HEK293 (cell line): ENCODE data around the gene COL25A1.

Experiments
- CTCF ChIA-PET: fragments of 350-600 bp; formaldehyde crosslinking; extraction: SDS; loops from one replicate; lab custom pipeline; 2021; ENCODE audit warnings: antibody characterized with exemption; lab: Yijun Ruan, JAX
- POLR2A ChIA-PET: fragments of 300-600 bp; formaldehyde crosslinking; extraction: SDS; loops from one replicate; lab custom pipeline; 2020; ENCODE audit warnings: antibody characterized with exemption, inconsistent platforms; lab: Yijun Ruan, JAX
- H3K27ac ChIP-seq: fragments of 200-500 bp; sonication (Bioruptor generic); 2 replicates; pipeline ENCODE4 v1.5.1; 2014; ENCODE audit warnings: low read depth, low read length, control low read depth, inconsistent platforms; ENCODE audit errors: extremely low read depth
- H3K36me3 ChIP-seq, 2 experiments: fragments of 200-500 bp in 1 of 2; sonication (Bioruptor generic) in 1 of 2; 1 replicate in 1 of 2; 2 replicates in 1 of 2; pipeline ENCODE4 v1.5.1; 2014 to 2017; ENCODE audit warnings: inconsistent platforms in 2 of 2, low read length in 2 of 2; ENCODE audit not compliant: control insufficient read depth in 2 of 2, insufficient read depth in 1 of 2
- H3K4me1 ChIP-seq: fragments of 200-500 bp; sonication (Bioruptor generic); 2 replicates; pipeline ENCODE4 v1.5.1; 2014; ENCODE audit warnings: mild to moderate bottlenecking, low read length, inconsistent platforms; ENCODE audit not compliant: control insufficient read depth, insufficient read depth
- H3K4me3 ChIP-seq: 2 replicates; pipeline ENCODE4 v1.5.1; 2011; ENCODE audit warnings: low read depth, mild to moderate bottlenecking, control low read depth, low read length, moderate library complexity
- H3K9me3 ChIP-seq: fragments of 200-500 bp; sonication (Bioruptor generic); 2 replicates; pipeline ENCODE4 v1.5.1; 2014; ENCODE audit warnings: low read depth, low read length, inconsistent platforms; ENCODE audit not compliant: control insufficient read depth, insufficient read depth
- EGR2 ChIP-seq: fragments of 450-650 bp; formaldehyde crosslinking; IDR thresholded peaks from 2 replicates; pipeline ENCODE4 v1.5.1; 2016; ENCODE audit warnings: low read depth, missing biosample characterization, missing genetic modification characterization
- GLIS1 ChIP-seq: fragments of 450-650 bp; formaldehyde crosslinking; IDR thresholded peaks from 2 replicates; pipeline ENCODE4 v1.5.1; 2016; ENCODE audit warnings: missing biosample characterization, missing genetic modification characterization
- GLIS2 ChIP-seq: fragments of 450-650 bp; formaldehyde crosslinking; IDR thresholded peaks from 2 replicates; pipeline ENCODE4 v1.5.1; 2016; ENCODE audit warnings: missing biosample characterization, missing genetic modification characterization
- HOXD13 ChIP-seq: sonication (generic); formaldehyde crosslinking; IDR thresholded peaks from 2 replicates; pipeline ENCODE4 v1.8.0; 2022; ENCODE audit warnings: missing genetic modification reagents, borderline replicate concordance
- KLF7 ChIP-seq: fragments of 450-650 bp; formaldehyde crosslinking; IDR thresholded peaks from 2 replicates; pipeline ENCODE4 v1.5.1; 2016; ENCODE audit warnings: missing biosample characterization, missing genetic modification characterization, borderline replicate concordance
- MYNN ChIP-seq: fragments of 450-650 bp; formaldehyde crosslinking; IDR thresholded peaks from 2 replicates; pipeline ENCODE4 v1.5.1; 2016; ENCODE audit warnings: missing biosample characterization, missing genetic modification characterization, borderline replicate concordance
- SETDB1 ChIP-seq: IDR thresholded peaks from one replicate; pipeline ENCODE4 v1.6.1; 2017; ENCODE audit warnings: mild to moderate bottlenecking, low read length, moderate library complexity, mixed read lengths; ENCODE audit not compliant: insufficient read length
- YY2 ChIP-seq: fragments of 450-650 bp; formaldehyde crosslinking; IDR thresholded peaks from 2 replicates; pipeline ENCODE4 v1.5.1; 2016; ENCODE audit warnings: missing biosample characterization, missing genetic modification characterization
- ZBTB17 ChIP-seq: fragments of 450-650 bp; formaldehyde crosslinking; IDR thresholded peaks from 2 replicates; pipeline ENCODE4 v1.5.1; 2016; ENCODE audit warnings: missing biosample characterization, missing genetic modification characterization
- ZBTB21 ChIP-seq: fragments of 450-650 bp; formaldehyde crosslinking; IDR thresholded peaks from 2 replicates; pipeline ENCODE4 v1.5.1; 2017; ENCODE audit warnings: missing biosample characterization, missing genetic modification characterization
- ZIC2 ChIP-seq: fragments of 450-650 bp; formaldehyde crosslinking; IDR thresholded peaks from 2 replicates; pipeline ENCODE4 v1.5.1; 2016; ENCODE audit warnings: missing biosample characterization, missing genetic modification characterization
- ZNF114 ChIP-seq: fragments of 450-650 bp; formaldehyde crosslinking; IDR thresholded peaks from 2 replicates; pipeline ENCODE4 v1.5.0; 2017; ENCODE audit warnings: missing biosample characterization, missing genetic modification characterization
- ZNF155 ChIP-seq: fragments of 450-650 bp; formaldehyde crosslinking; IDR thresholded peaks from 2 replicates; pipeline ENCODE4 v1.5.1; 2016; ENCODE audit warnings: missing biosample characterization, missing genetic modification characterization
- ZNF169 ChIP-seq: fragments of 450-650 bp; formaldehyde crosslinking; IDR thresholded peaks from 2 replicates; pipeline ENCODE4 v1.5.1; 2016; ENCODE audit warnings: missing biosample characterization, missing genetic modification characterization
- ZNF223 ChIP-seq: fragments of 450-650 bp; formaldehyde crosslinking; IDR thresholded peaks from 2 replicates; pipeline ENCODE4 v1.5.1; 2016; ENCODE audit warnings: missing biosample characterization, missing genetic modification characterization
- ZNF324 ChIP-seq: fragments of 450-650 bp; formaldehyde crosslinking; IDR thresholded peaks from 2 replicates; pipeline ENCODE4 v1.5.1; 2016; ENCODE audit warnings: missing biosample characterization, missing genetic modification characterization
- ZNF37A ChIP-seq: fragments of 450-650 bp; IDR thresholded peaks from 2 replicates; pipeline ENCODE4 v1.5.1; 2018; ENCODE audit warnings: missing biosample characterization, missing genetic modification characterization
- ZNF501 ChIP-seq: fragments of 450-650 bp; formaldehyde crosslinking; IDR thresholded peaks from 2 replicates; pipeline ENCODE4 v1.5.1; 2016; ENCODE audit warnings: missing biosample characterization, missing genetic modification characterization
- ZNF670 ChIP-seq: fragments of 450-650 bp; formaldehyde crosslinking; IDR thresholded peaks from 2 replicates; pipeline ENCODE4 v1.5.1; 2016; ENCODE audit warnings: missing biosample characterization, missing genetic modification characterization, low read depth
- ZNF701 ChIP-seq: fragments of 450-650 bp; formaldehyde crosslinking; IDR thresholded peaks from 2 replicates; pipeline ENCODE4 v1.5.1; 2016; ENCODE audit warnings: missing biosample characterization, missing genetic modification characterization
- TF ChIP-seq, protein P1 (sequence below): fragments of 450-650 bp; formaldehyde crosslinking; IDR thresholded peaks from 2 replicates; pipeline ENCODE4 v1.5.1; 2016; ENCODE audit warnings: missing biosample characterization, missing genetic modification characterization, borderline replicate concordance
- TF ChIP-seq, protein P2 (sequence below): sonication (generic); formaldehyde crosslinking; IDR thresholded peaks from 2 replicates; pipeline ENCODE4 v1.8.1; 2022; ENCODE audit warnings: mild to moderate bottlenecking, moderate library complexity, missing genetic modification reagents
- TF ChIP-seq, protein P3 (sequence below): fragments of 450-650 bp; formaldehyde crosslinking; IDR thresholded peaks from 2 replicates; pipeline ENCODE4 v1.5.1; 2016; ENCODE audit warnings: missing biosample characterization, missing genetic modification characterization
- TF ChIP-seq, protein P4 (sequence below): fragments of 450-650 bp; formaldehyde crosslinking; IDR thresholded peaks from 2 replicates; pipeline ENCODE4 v1.5.0; 2017; ENCODE audit warnings: missing biosample characterization, missing genetic modification characterization, borderline replicate concordance

Gene COL25A1

DNA sequence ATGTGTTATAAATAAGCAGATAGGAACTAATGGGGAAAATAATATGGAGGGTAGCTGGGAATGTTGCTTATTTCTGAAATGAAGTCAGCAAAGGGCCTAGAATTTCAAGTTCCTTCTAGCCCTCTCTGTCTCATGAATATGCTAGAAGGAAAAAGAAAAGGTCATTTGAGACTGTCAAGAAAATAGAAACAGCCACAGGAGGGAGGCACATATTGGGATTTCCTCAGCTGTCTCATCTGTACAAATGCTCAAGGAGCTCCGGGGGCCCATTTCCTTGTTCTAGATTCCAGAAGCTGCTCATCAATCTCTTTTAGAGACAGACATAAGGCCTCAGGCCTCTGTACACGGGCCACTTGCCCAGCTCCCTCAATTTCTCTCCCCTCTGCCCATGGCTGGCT is 412.0 kb downstream of the COL25A1 start:
- Histone ChIP-seq H3K4me3 (no peak overlapping the region), H3K36me3 (no peaks in the 10 kb centered on the region), H3K9me3 (no peaks in the 10 kb centered on the region), H3K4me1 (no peaks in the 10 kb centered on the region), H3K27ac (no peak overlapping the region)
- TF ChIP-seq ZBTB21 (no peak), YY2 (tag by site-specific recombination) (no peak), ZNF169 (no peak), GLIS1 (tag by site-specific recombination) (no peak), ZNF155 (tag by site-specific recombination) (no peak), ZNF670 (no peak), ZIC2 (no peak), ZNF501 (tag by site-specific recombination) (no peak)
- TF ChIP-seq, protein P1, sequence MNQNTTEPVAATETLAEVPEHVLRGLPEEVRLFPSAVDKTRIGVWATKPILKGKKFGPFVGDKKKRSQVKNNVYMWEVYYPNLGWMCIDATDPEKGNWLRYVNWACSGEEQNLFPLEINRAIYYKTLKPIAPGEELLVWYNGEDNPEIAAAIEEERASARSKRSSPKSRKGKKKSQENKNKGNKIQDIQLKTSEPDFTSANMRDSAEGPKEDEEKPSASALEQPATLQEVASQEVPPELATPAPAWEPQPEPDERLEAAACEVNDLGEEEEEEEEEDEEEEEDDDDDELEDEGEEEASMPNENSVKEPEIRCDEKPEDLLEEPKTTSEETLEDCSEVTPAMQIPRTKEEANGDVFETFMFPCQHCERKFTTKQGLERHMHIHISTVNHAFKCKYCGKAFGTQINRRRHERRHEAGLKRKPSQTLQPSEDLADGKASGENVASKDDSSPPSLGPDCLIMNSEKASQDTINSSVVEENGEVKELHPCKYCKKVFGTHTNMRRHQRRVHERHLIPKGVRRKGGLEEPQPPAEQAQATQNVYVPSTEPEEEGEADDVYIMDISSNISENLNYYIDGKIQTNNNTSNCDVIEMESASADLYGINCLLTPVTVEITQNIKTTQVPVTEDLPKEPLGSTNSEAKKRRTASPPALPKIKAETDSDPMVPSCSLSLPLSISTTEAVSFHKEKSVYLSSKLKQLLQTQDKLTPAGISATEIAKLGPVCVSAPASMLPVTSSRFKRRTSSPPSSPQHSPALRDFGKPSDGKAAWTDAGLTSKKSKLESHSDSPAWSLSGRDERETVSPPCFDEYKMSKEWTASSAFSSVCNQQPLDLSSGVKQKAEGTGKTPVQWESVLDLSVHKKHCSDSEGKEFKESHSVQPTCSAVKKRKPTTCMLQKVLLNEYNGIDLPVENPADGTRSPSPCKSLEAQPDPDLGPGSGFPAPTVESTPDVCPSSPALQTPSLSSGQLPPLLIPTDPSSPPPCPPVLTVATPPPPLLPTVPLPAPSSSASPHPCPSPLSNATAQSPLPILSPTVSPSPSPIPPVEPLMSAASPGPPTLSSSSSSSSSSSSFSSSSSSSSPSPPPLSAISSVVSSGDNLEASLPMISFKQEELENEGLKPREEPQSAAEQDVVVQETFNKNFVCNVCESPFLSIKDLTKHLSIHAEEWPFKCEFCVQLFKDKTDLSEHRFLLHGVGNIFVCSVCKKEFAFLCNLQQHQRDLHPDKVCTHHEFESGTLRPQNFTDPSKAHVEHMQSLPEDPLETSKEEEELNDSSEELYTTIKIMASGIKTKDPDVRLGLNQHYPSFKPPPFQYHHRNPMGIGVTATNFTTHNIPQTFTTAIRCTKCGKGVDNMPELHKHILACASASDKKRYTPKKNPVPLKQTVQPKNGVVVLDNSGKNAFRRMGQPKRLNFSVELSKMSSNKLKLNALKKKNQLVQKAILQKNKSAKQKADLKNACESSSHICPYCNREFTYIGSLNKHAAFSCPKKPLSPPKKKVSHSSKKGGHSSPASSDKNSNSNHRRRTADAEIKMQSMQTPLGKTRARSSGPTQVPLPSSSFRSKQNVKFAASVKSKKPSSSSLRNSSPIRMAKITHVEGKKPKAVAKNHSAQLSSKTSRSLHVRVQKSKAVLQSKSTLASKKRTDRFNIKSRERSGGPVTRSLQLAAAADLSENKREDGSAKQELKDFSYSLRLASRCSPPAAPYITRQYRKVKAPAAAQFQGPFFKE (tag by site-specific recombination): no peak
- TF ChIP-seq, protein P2, sequence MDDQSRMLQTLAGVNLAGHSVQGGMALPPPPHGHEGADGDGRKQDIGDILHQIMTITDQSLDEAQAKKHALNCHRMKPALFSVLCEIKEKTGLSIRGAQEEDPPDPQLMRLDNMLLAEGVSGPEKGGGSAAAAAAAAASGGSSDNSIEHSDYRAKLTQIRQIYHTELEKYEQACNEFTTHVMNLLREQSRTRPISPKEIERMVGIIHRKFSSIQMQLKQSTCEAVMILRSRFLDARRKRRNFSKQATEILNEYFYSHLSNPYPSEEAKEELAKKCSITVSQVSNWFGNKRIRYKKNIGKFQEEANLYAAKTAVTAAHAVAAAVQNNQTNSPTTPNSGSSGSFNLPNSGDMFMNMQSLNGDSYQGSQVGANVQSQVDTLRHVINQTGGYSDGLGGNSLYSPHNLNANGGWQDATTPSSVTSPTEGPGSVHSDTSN (CRISPR knock-in tag): no peak
- ChIA-PET POLR2A (no interaction called here), CTCF (no interaction called here)

DNA sequence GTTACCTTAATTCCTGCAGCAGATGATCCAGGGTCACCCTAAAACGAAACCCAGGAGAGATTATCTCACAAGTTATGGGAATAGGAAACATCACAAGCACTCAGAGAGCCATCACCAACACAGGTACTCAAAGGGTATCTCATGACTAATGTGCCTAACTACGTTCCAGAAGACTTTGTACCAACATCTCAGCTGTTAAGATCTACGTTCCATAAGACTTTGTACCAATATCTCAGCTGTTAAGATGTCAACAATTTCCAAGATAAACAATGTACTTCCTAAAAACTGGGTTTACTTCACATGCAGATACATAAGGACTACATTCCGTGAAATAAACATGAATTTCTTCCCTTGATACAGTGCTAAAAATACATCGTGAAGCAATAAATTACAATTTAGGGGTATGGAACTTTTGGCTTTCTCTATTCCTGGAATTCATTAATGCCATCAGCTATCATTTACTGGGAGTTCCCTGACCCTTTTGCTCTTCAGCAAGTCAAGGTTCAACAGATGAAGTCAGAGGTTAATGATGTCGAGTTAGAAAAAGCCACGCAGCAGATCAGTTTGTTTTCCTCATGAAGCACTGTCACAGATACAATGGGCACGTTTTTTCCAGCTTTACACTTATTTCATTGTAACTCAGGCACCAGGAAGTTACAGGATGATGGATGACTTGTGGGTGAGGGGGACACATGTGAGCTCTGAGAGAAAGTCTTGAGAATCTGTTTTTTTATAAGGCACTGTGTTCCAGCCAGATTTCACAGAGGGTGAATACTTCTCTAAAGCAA is 412.6 kb downstream of the COL25A1 start:
- ChIA-PET POLR2A (no interaction called here), CTCF (no interaction called here)
- H3K27ac ChIP-seq: no peak overlapping the region
- H3K4me3 ChIP-seq: no peak overlapping the region
- H3K9me3 ChIP-seq: no peaks in the 10 kb centered on the region
- H3K4me1 ChIP-seq: no peaks in the 10 kb centered on the region
- H3K36me3 ChIP-seq: no peaks in the 10 kb centered on the region
- TF ChIP-seq SETDB1 (no peak), KLF7 (tag by site-specific recombination) (no peak), MYNN (tag by site-specific recombination) (no peak), ZNF223 (tag by site-specific recombination) (no peak), GLIS2 (tag by site-specific recombination) (no peak), ZNF324 (tag by site-specific recombination) (no peak), EGR2 (tag by site-specific recombination) (no peak), HOXD13 (no peak), ZBTB17 (tag by site-specific recombination) (no peak), ZNF114 (no peak), ZNF701 (no peak), ZNF37A (no peak)
- TF ChIP-seq, protein P3, sequence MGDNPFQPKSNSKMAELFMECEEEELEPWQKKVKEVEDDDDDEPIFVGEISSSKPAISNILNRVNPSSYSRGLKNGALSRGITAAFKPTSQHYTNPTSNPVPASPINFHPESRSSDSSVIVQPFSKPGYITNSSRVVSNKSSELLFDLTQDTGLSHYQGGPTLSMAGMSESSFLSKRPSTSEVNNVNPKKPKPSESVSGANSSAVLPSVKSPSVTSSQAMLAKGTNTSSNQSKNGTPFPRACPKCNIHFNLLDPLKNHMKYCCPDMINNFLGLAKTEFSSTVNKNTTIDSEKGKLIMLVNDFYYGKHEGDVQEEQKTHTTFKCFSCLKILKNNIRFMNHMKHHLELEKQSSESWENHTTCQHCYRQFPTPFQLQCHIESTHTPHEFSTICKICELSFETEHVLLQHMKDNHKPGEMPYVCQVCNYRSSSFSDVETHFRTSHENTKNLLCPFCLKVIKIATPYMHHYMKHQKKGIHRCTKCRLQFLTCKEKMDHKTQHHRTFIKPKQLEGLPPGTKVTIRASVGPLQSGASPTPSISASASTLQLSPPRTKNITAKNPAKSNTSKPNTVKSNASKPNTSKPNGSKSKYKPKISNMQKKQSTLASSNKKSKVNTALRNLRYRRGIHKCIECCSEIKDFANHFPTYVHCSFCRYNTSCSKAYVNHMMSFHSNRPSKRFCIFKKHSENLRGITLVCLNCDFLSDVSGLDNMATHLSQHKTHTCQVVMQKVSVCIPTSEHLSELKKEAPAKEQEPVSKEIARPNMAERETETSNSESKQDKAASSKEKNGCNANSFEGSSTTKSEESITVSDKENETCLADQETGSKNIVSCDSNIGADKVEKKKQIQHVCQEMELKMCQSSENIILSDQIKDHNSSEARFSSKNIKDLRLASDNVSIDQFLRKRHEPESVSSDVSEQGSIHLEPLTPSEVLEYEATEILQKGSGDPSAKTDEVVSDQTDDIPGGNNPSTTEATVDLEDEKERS (tag by site-specific recombination): no peak
- TF ChIP-seq, protein P4, sequence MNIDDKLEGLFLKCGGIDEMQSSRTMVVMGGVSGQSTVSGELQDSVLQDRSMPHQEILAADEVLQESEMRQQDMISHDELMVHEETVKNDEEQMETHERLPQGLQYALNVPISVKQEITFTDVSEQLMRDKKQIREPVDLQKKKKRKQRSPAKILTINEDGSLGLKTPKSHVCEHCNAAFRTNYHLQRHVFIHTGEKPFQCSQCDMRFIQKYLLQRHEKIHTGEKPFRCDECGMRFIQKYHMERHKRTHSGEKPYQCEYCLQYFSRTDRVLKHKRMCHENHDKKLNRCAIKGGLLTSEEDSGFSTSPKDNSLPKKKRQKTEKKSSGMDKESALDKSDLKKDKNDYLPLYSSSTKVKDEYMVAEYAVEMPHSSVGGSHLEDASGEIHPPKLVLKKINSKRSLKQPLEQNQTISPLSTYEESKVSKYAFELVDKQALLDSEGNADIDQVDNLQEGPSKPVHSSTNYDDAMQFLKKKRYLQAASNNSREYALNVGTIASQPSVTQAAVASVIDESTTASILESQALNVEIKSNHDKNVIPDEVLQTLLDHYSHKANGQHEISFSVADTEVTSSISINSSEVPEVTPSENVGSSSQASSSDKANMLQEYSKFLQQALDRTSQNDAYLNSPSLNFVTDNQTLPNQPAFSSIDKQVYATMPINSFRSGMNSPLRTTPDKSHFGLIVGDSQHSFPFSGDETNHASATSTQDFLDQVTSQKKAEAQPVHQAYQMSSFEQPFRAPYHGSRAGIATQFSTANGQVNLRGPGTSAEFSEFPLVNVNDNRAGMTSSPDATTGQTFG (tag by site-specific recombination): no peak
